Neural cell (in vitro differentiated cells): ENCODE results near the gene FANCC. TPM values are rescaled to one million over a fixed set of nuclear protein-coding genes. Genes with fewer than 3 reads are reported as not detected.

ENCODE experiments used
- H2AFZ ChIP-seq: fragments of 200-600, 300-800 bp; sonication (generic), shearing (Covaris generic); 2 replicates; pipeline ENCODE4 v1.6.0; 2014; ENCODE audit warnings: low read depth, mild to moderate bottlenecking, antibody characterized with exemption, low read length, moderate library complexity
- H3F3A ChIP-seq: fragments of 200-600 bp; shearing (Covaris generic); 2 replicates; pipeline ENCODE4 v1.6.1; 2016; ENCODE audit warnings: mild to moderate bottlenecking, moderate library complexity, mixed read lengths, antibody characterized with exemption, low read length; ENCODE audit not compliant: insufficient read depth, poor library complexity, severe bottlenecking
- H3K27ac ChIP-seq: fragments of 200-600, 300-800 bp; sonication (generic), shearing (Covaris generic); 2 replicates; pipeline ENCODE4 v1.5.1; 2014; ENCODE audit warnings: mild to moderate bottlenecking, low read length, moderate library complexity
- H3K27me3 ChIP-seq: fragments of 300-800, 200-600 bp; sonication (generic), shearing (Covaris generic); 2 replicates; pipeline ENCODE4 v1.6.0; 2014; ENCODE audit warnings: mild to moderate bottlenecking, low read depth, low read length, moderate library complexity; ENCODE audit not compliant: insufficient read depth
- H3K36me3 ChIP-seq: fragments of 300-800, 200-600 bp; sonication (generic), shearing (Covaris generic); 2 replicates; pipeline ENCODE4 v1.5.1; 2014; ENCODE audit warnings: mild to moderate bottlenecking, antibody characterized with exemption, low read length, moderate library complexity; ENCODE audit not compliant: insufficient read depth
- H3K4me2 ChIP-seq: fragments of 300-800, 200-600 bp; sonication (generic), shearing (Covaris generic); 2 replicates; pipeline ENCODE4 v1.6.0; 2014; ENCODE audit warnings: mild to moderate bottlenecking, low read length
- H3K4me3 ChIP-seq: fragments of 300-800, 200-600 bp; sonication (generic), shearing (Covaris generic); 2 replicates; pipeline ENCODE4 v1.5.1; 2014; ENCODE audit warnings: mild to moderate bottlenecking, low read length, moderate library complexity
- H3K79me2 ChIP-seq: fragments of 200-600 bp; shearing (Covaris generic); replicated peaks from 2 replicates; pipeline ENCODE4 v1.6.0; 2014; ENCODE audit warnings: mild to moderate bottlenecking, low read length, moderate library complexity; ENCODE audit not compliant: insufficient read depth
- H3K9ac ChIP-seq: fragments of 300-800, 200-600 bp; sonication (generic), shearing (Covaris generic); 2 replicates; pipeline ENCODE4 v1.6.1; 2016; ENCODE audit warnings: mild to moderate bottlenecking, low read length, mixed read lengths
- H3K9me2 ChIP-seq: fragments of 200-600 bp; shearing (Covaris generic); 2 replicates; pipeline ENCODE4 v1.6.1; 2016; ENCODE audit warnings: mild to moderate bottlenecking, low read length, mixed read lengths; ENCODE audit not compliant: insufficient read depth
- H3K9me3 ChIP-seq: fragments of 200-600, 300-800 bp; sonication (generic), shearing (Covaris generic); 2 replicates; pipeline ENCODE4 v1.6.1; 2016; ENCODE audit warnings: mild to moderate bottlenecking, mixed run types, low read length, moderate library complexity, mixed read lengths
- H4K20me1 ChIP-seq: fragments of 200-600 bp; shearing (Covaris generic); 2 replicates; pipeline ENCODE4 v1.6.1; 2016; ENCODE audit warnings: mild to moderate bottlenecking, mixed run types; ENCODE audit not compliant: insufficient read depth
- EP300 ChIP-seq: fragments of 450-650 bp; conservative IDR thresholded peaks from 2 replicates; pipeline ENCODE4 v1.6.1; 2014; ENCODE audit warnings: antibody characterized with exemption, mild to moderate bottlenecking, moderate library complexity; ENCODE audit not compliant: poor library complexity, severe bottlenecking
- EZH2 ChIP-seq: fragments of 200-600, 300-800 bp; shearing (Covaris generic), sonication (generic); IDR thresholded peaks from 2 replicates; pipeline ENCODE4 v1.6.1; 2014; ENCODE audit warnings: antibody characterized with exemption, low read length, borderline replicate concordance, mild to moderate bottlenecking; ENCODE audit not compliant: insufficient read depth, poor library complexity, severe bottlenecking
- MXI1 ChIP-seq: fragments of 450-650 bp; conservative IDR thresholded peaks from 2 replicates; pipeline ENCODE4 v1.6.1; 2014; ENCODE audit warnings: antibody characterized with exemption, mild to moderate bottlenecking; ENCODE audit not compliant: poor library complexity, severe bottlenecking
- POLR2AphosphoS5 ChIP-seq: IDR thresholded peaks from 2 replicates; pipeline ENCODE4 v1.6.1; 2012
- RAD21 ChIP-seq: fragments of 450-650 bp; conservative IDR thresholded peaks from 2 replicates; pipeline ENCODE4 v1.6.1; 2014; ENCODE audit warnings: antibody characterized with exemption, mild to moderate bottlenecking, moderate library complexity
- SMC3 ChIP-seq: fragments of 450-650 bp; conservative IDR thresholded peaks from 2 replicates; pipeline ENCODE4 v1.6.1; 2014; ENCODE audit warnings: antibody characterized with exemption, mild to moderate bottlenecking, moderate library complexity; ENCODE audit not compliant: poor library complexity
- TAF1 ChIP-seq: IDR thresholded peaks from 2 replicates; pipeline ENCODE4 v1.6.1; 2012; ENCODE audit warnings: low read depth
- polyA plus RNA-seq: library from polyadenylated mRNA; depleted of rRNA; stranded (reverse); fragments of >200 nt; gene quantifications from 2 replicates; pipeline ENCODE4 v1.2.3, GENCODE V29; 2014
- TF ChIP-seq, protein P1 (sequence below): fragments of 450-650 bp; IDR thresholded peaks from 2 replicates; pipeline ENCODE4 v1.5.1; 2014; ENCODE audit warnings: antibody characterized with exemption, mild to moderate bottlenecking, moderate library complexity; ENCODE audit not compliant: poor library complexity, severe bottlenecking
- TF ChIP-seq, protein P2 (sequence below): IDR thresholded peaks from 2 replicates; pipeline ENCODE4 v1.6.1; 2012; ENCODE audit warnings: borderline replicate concordance

FANCC gene
- polyA plus RNA-seq, 1 donor from 2014 or later, result 9.7 TPM

DNA sequence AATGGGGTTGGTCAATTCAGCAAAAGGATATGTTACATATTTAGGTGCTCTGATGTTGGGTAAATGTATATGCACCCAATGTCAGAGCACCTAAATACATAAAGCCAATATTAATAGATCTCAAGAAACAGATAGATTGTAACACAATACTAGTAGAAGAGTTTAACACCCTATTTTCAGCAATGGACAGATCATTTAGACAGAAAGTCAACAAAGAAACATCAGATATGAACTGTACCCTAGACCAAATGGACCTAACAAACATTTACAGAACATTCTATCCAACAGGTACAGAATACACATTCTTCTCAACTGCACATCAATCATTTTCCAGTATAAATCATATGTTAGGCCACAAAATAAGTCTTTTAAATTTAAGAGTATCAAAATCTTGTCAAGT, 35.2 kb downstream of the FANCC start:
- peaks cover 2% of the 10 kb centered on the region for H3K9me3 ChIP-seq
- H3F3A ChIP-seq, result no peaks in the 10 kb centered on the region
- no peak overlapping the region for H3K9ac ChIP-seq
- H4K20me1 ChIP-seq, result no peaks in the 10 kb centered on the region
- no peak overlapping the region for H2AFZ ChIP-seq
- no peak overlapping the region for H3K4me2 ChIP-seq
- H3K27ac ChIP-seq, result no peak overlapping the region
- no peaks in the 10 kb centered on the region for H3K79me2 ChIP-seq
- H3K27me3 ChIP-seq, result no peaks in the 10 kb centered on the region
- no peak overlapping the region for H3K4me3 ChIP-seq
- H3K36me3 ChIP-seq, result no peaks in the 10 kb centered on the region
- TF ChIP-seq POLR2AphosphoS5 (no peak), EZH2 (no peak), TAF1 (no peak), SMC3 (no peak), RAD21 (no peak), MXI1 (no peak), EP300 (no peak)
- TF ChIP-seq, protein P1, sequence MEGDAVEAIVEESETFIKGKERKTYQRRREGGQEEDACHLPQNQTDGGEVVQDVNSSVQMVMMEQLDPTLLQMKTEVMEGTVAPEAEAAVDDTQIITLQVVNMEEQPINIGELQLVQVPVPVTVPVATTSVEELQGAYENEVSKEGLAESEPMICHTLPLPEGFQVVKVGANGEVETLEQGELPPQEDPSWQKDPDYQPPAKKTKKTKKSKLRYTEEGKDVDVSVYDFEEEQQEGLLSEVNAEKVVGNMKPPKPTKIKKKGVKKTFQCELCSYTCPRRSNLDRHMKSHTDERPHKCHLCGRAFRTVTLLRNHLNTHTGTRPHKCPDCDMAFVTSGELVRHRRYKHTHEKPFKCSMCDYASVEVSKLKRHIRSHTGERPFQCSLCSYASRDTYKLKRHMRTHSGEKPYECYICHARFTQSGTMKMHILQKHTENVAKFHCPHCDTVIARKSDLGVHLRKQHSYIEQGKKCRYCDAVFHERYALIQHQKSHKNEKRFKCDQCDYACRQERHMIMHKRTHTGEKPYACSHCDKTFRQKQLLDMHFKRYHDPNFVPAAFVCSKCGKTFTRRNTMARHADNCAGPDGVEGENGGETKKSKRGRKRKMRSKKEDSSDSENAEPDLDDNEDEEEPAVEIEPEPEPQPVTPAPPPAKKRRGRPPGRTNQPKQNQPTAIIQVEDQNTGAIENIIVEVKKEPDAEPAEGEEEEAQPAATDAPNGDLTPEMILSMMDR, result no peak
- TF ChIP-seq, protein P2, sequence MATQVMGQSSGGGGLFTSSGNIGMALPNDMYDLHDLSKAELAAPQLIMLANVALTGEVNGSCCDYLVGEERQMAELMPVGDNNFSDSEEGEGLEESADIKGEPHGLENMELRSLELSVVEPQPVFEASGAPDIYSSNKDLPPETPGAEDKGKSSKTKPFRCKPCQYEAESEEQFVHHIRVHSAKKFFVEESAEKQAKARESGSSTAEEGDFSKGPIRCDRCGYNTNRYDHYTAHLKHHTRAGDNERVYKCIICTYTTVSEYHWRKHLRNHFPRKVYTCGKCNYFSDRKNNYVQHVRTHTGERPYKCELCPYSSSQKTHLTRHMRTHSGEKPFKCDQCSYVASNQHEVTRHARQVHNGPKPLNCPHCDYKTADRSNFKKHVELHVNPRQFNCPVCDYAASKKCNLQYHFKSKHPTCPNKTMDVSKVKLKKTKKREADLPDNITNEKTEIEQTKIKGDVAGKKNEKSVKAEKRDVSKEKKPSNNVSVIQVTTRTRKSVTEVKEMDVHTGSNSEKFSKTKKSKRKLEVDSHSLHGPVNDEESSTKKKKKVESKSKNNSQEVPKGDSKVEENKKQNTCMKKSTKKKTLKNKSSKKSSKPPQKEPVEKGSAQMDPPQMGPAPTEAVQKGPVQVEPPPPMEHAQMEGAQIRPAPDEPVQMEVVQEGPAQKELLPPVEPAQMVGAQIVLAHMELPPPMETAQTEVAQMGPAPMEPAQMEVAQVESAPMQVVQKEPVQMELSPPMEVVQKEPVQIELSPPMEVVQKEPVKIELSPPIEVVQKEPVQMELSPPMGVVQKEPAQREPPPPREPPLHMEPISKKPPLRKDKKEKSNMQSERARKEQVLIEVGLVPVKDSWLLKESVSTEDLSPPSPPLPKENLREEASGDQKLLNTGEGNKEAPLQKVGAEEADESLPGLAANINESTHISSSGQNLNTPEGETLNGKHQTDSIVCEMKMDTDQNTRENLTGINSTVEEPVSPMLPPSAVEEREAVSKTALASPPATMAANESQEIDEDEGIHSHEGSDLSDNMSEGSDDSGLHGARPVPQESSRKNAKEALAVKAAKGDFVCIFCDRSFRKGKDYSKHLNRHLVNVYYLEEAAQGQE, result no peak
- no peaks in the 10 kb centered on the region for H3K9me2 ChIP-seq

DNA sequence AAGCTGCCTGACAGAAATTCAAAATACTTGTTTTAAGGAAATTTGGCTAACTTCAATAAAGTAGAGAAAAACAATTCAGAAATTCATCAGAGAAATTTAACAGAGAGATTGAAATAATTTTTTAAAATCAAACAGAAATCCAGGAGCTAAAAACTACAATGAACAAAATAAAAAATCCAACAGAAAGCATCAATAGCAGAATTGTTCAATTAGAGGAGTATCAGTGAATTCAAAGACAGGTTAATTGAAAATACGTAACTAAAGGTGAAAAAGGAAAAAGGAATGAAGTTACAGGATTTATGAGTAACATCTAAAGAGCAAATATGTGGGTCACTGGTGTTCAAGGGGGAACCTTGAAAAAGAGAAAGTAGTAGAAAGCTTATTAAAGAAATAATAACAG, 36.8 kb downstream of the FANCC start:
- Histone ChIP-seq H3K9me3 (peaks cover 2% of the 10 kb centered on the region), H3K79me2 (no peaks in the 10 kb centered on the region), H3K27me3 (no peaks in the 10 kb centered on the region), H4K20me1 (no peaks in the 10 kb centered on the region), H3K4me3 (no peak overlapping the region), H3K9ac (no peak overlapping the region), H3K36me3 (no peaks in the 10 kb centered on the region), H3K4me2 (no peak overlapping the region), H2AFZ (no peak overlapping the region), H3K9me2 (no peaks in the 10 kb centered on the region), H3F3A (no peaks in the 10 kb centered on the region), H3K27ac (no peak overlapping the region)
- no peak for TF ChIP-seq MXI1
- TF ChIP-seq, protein P2, result no peak
- no peak for TF ChIP-seq POLR2AphosphoS5
- no peak for TF ChIP-seq RAD21
- no peak for TF ChIP-seq SMC3
- TF ChIP-seq EP300, result no peak
- TF ChIP-seq, protein P1, result no peak
- TF ChIP-seq TAF1, result no peak
- TF ChIP-seq EZH2, result no peak
